Fibroblast of skin of right biceps (primary cell): Measurements from ENCODE around the gene PRR30.

ENCODE experiments used
- DNase-seq: peaks from one replicate; pipeline ENCODE4 v3.0.0-alpha.2; 2013

Gene PRR30

DNA sequence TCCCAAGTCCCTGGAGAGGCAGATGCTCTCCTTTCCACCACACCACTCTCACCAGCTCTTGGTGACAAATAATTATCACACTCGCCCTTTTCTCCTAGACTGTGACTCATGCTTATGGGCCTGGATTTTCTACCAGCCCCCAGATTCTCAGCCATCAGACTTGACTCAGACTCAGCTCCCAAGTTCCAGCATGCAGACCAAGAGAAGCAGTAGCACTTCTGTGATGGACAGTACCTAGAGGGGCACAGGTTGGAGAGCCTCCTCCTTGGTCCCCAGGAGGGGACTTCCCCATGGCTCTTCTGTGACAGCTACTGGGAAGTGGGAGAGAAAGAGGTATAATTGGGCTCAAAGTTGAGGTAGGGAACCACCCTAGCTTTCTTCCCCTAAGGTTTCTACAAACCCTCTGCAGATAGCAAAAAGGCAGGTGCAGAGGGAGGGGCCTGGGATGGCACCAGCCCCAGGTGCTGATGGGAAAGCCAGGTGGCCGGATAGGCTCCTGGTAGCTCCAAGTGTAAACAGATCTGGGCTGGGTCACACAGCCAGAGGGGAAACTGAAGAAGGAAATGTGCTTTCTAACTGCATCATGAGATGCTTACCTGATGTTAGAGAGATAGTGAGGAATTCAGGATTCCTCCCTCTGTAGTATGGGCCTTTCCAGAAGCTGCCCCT is 13.7 kb upstream of the PRR30 start:
- peak; percentile 50 for DNase-seq

DNA sequence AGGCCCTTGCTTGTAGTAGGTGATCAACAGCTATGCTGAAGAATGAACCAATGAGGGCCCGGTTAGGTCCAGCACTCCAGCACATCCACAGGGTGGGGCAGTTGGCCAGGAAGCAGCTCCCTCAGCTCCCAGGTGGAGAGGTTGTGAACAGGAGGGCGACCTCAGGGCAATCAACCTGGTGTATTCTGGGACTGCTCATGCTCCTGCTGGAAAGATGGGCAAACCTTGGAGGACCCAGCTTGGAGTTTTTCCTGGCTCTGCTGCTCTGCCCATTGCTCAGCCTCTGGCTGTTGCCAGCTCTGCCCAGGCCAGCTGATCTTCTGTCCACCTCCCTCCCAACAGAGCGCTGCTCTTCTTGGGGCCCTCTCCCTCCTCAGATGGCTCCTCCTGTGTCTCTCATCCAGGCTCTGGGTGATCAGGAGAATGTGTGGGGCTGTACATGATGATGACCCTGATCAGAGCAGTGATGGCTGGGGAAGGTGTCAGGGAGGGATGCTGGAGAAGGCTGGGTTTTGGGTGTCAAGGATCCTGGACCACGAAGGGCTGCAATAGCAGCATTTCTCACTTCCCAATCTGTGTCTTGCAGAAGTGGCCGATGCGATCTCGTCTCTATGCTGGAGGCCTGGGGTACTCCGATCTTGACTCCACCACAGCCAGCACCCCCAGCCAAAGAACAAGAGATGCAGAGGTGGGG is 13.0 kb upstream of the PRR30 start:
- no peak for DNase-seq

DNA sequence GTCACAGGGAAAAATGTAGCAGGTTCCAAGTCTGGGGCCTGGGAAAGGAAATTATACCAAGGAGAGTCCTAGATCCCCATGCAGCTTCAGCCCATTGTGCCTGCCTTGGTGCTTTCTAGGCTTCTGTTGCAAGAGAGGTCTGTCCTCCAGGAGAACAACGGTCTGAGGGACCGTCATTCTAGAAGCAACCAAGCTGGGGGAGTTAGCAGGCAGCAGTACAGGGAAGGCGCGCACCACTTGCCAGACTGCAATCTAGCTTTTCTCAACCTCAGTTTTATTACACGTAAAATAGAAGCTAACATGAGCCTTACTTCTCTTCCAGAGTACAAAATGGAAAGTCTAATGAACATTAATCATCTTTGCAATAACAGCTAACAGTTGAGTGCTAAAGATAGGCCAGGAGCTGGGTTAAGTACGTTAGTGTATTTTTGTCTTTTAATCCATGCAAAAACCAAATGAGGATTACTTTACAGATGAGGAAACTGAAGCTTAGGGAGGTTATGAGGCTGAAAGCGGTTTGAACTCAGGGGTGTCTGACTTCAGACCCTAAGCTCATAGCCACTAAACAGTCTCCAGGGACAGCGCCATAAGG is 11.5 kb upstream of the PRR30 start:
- DNase-seq: no peak

DNA sequence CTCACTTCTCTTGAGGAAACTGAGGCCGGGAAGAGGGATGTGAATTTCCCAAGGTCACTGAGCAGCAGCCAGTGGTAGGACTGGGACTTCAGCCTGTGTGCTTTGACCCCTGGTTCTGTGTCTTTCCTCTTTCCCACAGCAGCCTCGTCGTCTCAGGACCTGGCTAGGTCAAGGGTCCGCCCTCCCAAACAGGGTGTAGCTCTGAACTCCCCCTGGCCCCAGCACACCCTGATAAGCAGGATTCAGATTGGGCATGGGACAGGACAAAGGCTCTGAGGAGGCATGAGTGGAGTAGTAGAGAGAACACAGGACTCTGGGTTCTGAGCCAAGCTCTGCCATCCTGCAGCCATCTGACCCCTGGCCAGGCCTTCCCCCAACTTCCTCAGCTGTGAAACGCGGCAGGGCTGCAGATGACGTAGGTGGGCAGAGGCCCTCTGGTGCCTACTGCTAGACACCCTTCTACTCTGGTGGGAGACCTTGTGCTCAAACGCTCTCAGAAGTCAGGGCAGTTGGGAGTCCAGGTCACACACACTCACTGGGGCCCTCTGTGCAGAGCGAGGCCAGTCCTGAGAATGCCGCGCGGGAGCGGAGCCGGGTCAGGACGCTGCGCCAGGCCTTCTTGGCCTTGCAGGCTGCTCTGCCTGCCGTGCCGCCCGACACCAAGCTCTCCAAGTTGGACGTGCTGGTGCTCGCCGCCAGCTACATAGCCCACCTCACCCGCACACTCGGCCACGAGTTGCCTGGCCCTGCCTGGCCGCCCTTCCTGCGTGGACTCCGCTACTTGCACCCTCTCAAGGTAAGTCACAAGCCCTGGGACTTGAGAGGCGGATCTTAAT is 10.6 kb upstream of the PRR30 start:
- no peak for DNase-seq

DNA sequence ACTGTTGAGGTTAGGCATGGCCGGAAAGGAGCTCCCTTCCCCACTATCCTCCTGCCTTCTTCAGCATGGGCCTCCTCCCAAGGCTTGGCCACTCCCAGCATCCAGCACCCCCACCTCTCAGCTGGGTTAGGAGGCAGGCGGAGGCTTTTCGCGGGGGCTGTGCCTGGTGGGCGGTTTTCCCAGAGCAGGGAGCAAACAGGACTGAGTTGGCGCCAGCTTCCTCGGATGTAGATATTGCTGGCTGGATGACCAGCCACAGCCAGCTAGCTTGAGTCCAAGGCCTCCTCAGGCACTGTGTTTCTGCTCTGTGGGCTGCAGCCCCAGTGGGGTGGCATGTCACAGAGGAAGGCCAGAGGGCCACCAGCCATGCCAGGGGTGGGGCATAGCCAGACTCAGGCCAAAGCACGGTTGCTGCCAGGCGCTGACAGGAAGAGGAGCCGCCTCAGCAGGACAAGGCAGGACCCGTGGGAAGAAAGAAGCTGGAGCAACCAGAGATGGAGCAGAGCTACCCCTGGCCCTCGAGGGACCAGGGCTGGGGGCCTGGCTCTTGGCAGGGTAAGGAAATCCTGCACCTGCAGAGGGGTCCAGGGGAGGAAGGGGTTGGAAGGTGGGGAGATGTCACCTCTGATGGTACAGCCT is 9.7 kb upstream of the PRR30 start, which contains the start of gene TCF23:
Gene TCF23 (plus strand): TSS at position 204 of the 639 bp plus-strand sequence. CDS start 130 bp downstream, at position 334.
- DNase-seq: no peak

DNA sequence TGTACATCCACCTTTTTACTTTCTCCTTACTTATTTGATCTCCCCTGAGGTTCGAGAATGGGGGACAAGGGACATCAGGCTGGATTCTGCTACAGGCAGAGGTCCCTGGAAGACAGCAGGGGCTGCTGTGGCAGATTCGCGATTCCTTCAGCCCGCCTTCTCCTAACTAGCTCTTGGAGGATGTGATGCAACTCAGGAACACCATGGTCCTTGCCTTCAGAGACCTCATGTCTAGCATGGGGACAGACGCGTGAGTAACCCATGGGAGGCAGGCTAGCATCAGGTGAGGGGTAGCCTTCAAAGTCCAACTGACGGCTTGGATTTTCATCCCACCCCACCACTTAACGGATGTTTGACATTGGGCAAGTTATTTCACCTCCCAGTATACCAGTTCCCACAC is 8.7 kb upstream of the PRR30 start:
- no peak for DNase-seq

DNA sequence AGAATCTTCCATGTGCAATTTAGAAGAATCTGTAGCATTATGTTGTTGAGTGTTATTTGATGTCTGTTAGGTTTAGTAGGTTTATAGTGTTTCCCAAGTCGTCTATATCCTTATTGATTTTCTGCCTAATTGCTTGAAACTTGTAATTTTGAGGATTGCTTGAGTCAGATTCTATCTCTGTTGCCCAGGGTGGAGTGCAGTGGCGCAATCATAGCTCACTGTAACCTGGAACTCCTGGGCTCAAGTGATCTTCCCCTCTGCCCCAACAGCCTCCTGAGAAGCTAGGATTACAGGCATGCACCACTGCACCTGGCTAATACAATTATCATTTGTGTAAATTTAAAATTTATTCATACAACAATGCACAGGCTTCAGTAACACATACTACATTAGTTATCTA is 6.5 kb upstream of the PRR30 start:
- no peak for DNase-seq

DNA sequence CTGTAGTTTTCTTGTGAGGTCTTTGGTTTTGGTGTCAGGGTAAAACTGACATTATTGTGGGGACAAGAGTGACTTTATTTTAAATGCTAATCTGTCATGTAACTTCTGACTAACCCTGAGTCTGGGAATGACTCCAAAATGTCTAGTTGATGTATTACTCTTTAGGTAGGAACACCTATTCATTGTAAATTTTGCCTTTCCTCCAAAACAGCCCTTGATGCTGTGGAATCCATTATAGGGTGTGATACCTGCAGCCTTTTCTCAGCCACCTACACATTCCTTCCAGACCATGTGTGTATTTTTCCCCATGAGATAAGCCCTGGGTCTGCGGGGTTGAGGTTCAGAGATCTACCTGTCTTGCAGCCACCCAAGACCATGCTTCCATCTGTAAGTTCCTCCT is 4.1 kb upstream of the PRR30 start:
- DNase-seq: no peak

DNA sequence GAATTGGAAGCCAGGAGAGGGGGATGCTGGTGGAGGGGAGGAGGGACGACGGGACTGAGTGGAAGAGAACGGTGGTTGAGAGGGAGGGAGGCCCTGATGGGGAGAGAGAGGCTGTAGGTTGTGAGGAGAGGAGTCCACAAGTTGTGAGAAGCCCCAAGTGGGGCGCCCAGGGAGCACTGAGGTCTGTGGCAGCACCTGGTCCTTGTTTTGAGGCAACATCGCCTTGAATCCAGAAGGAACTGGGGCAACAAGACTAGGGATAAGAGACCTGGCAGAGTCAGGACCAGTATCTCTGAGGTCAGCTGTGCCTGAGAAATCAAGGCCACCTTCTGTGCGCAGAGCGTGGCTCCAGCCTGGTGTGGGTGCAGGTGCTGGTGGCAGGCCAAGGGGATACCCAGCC is 1.1 kb downstream of the PRR30 start:
- DNase-seq: no peak

DNA sequence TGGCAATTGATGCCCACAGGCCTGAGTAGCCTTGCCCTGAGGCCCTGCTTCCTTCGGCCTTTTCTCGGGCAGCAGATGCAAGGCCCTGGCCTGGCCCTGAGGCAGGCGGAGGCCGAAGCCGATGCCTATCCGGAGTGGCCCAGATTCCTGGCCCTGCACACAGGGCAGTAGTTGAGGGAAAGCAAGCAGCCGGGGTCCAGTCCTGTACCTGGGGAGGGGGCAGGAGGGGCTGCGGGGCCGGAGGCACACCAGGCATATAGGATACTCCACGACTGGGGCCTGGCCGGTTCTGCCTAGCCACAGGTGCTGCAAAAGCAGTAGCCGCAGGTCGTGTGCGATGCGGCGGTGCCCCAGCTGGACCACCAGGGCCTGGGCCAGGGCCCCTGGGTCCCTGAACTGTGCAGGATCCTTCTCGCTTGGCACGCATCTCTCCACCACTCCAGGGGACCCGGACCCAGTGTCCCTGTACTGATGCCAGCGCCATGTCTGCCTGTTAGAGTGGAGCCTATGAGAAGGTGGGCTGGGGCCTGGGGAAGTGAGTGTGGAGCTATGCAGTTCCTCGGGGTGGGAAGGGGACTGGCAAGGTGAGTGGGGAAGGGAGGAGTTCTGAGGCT is 1.8 kb downstream of the PRR30 start:
- no peak for DNase-seq

DNA sequence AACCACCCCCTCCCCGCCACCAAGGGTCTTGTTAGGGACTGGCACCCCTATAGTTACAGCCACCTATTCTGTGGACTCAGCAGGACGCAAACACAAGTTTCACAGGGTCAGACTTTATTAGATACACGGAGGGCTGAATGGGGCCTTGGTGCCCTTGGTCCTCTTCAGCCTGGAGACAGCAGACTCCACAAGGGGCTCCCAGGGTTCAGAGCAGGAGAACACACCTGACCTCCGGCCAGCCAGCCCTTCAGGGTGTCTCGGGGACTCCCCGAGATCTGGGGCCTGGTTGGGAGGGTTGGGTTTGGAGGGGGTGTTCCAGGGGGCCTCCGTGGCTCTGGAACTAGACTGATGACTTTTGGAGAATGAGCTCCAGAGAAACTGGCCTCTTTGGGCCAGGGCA is 2.5 kb downstream of the PRR30 start:
- DNase-seq: no peak

DNA sequence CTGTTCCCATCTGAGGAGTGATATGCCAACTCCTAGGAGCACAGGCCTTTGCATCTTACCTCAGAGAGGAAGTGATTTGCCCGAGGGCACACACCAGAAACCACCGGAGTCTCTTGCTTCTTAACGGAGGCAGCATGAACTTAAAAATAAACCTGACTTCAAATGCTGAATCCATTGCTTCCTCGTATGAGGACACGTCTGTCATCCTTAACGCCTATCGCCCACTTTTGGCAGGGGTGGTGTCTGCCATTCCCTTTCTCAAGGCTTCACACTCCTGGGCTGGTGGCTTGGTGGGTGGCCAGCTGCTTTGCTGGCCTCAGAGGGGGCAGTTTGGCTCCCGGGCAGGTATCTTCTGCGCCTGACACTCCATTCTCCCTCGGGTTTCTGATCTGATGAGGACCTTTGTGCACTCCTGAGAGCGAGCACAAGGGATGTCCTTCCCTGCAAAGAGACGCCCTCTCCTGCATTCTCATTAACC is 3.7 kb downstream of the PRR30 start:
- no peak for DNase-seq

DNA sequence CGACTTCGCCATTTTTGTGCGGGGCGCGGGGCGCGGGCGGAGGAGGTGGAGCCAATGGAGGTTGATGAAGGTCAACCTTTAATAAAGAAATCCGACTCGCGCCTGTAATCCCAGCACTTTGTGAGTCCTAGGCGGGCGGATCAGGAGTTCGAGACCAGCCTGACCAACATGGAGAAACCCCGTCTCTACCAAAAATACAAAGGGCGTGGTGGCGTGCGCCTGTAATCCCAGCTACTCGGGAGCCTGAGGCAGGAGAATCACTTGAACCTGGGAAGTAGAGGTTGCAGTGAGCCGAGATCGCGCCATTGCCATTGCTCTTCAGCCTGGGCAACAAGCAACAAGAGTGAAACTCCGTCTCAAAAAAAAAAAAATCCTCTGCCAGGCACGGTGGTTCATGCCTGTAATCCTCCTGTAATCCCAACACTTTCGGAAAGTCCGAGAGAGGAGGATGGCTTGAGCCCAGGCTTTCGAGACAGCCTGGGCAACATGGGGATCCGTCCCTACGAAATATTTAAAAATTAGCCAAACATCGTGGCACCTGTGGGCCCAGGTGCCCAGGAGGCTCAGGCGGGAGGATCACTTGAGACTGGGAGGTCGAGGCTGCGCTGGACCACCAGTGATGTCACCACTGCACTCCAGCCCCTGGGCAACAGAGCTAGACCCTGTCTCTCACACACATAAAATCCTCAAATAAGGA is 4.3 kb downstream of the PRR30 start:
- no peak for DNase-seq

DNA sequence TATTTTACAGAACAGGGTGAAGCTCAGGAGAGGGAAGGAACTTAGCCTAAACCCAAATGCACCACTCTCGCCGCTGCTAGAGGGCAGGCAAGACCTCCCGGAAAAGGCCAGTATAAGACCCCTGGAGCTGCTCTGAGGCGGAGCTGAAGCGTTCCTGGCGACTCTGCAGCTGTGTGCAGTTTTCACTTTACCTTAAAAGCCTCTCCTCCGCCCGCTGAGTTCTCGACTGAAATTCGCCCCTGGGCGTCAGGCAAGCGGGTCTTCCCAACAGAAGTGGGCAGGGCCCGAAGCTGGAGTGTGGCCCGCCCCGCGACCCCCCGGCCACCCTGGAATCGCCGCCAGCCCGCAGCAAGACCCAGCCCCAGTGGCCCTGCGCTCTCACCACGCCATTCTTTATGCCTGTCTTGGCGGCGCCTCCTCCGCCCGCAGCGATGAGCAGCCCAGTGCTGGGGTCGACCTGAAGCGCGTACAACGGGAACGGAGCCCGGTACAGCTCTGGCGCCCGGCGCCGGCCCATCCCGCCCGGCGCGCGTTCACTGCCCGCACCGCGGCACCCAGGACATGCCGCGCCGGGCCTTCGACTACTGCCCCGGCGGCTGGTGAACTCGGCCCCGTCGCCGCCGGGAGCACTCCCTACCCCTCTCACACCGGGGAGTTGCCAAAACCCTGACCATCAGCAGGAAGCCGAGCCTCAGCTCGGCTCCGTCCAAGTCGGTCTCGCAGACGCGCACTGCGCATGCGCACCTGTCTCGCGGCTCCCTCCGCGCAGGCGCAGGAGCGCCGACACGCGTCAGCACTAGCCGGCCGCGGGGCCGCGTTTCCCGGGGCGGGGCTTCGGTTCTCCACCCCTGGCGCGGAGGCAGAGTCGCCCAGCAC is 5.1 kb downstream of the PRR30 start, which contains the start of gene PREB:
Gene PREB (minus strand): TSS at position 732 of the 876 bp plus-strand sequence. CDS start 215 bp downstream, at position 517.
- DNase-seq: peak; percentile 95

DNA sequence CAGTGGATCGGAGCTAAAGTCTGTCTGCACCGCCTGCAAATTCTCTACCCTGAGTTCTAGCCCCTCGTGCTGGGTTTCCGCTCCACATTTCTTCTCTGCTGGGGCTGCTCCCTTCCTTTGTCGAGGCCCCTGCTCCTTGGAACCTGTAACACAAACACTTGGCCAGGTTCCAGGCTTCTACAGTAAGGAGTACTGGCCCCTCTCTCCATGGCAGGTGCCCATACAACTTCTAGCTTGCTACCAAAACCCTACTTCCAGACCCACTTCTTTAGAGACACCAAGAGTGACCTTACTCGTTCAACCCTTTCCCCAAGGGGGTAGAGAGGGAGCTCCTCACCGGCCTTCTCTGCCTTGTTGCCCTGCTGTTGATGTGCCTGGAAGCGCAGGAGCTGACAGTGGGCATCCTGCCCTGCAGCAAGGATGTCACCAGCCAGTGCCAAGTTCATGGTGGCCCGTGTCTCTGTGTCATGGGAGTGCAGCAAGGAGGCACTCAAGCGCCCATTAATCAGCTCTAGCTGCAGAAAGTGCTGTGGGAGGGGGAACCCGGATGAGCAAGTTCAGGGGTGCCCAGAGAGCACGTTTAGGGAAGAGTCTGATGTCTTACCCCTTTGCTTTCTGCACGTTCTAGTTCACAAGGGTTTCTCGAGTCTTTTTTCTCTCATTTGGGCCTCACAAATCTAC is 5.9 kb downstream of the PRR30 start:
- DNase-seq: no peak

DNA sequence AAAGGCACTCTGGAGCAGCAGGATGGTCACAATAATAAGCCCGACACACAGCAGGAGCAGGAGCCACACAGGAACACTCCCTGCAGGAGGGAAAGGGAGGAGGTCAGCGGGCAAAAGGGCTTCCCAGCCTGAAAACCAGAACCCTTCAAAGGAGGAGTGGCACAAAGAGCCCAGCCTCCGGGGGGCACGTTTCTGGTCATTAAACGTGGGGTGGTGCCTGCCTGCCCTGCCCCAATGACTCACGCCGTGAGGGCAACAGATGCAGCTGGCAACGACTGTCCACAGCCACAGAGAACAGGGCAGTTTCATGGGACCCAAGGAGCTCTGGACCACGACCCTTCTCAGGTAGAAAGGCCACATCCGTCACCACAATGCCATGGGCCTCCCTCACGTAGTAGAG is 7.8 kb downstream of the PRR30 start:
- no peak for DNase-seq

DNA sequence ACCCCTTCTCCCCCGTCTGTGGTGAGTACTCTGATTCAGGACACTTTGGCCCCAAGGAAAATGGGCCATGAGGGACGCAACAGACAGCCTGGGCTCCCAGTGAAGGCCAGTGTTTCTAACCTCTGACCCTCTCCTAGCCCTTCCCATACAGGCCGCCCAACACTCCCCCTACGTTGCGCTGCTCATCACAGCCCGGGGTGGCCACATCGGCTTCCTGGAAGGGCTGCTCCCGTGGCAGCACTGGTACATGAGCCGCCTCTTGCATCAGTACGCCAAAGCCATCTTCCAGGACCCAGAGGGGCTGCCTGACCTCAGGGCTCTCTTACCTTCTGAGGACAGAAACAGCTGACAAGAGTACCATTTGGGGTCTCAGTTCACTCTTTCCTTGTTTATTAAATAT is 8.8 kb downstream of the PRR30 start:
- no peak for DNase-seq

DNA sequence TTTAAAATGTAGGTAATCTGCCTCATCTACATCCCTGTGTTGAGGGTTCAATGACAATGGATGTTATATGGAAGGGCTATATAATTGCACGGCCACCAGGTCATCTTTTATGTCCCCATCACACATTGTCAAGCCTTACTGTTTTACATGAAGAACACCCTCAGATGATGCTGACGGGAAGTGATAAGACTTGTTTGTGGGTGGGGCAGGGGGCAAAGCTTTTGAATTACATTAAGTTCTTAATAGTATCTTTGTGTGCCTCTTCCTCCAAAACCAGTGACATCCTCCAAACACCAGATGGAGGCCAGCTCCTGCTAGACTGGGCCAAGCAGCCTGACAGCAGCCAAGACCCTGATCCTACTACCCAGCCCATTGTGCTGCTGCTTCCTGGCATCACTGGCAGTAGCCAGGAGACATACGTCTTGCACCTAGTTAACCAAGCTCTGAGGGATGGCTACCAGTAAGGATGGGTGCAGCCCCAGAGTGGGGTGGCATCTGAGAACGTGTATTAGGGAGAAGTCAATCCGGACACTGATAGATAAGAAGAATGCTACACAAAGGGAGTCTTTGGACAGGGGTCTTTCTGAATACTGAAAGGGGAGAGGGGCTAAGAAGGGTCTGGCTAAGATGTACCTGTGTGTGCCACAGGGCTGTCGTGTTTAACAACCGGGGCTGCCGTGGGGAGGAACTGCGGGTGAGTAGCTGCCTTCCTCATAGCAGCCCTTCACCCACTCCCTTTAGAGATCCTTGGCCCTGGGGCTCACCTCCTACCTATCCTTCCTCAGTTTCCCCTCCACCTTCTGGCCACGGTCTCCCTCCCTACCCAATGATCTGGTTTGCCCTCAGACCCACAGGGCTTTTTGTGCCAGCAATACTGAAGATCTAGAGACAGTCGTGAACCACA is 10.3 kb downstream of the PRR30 start:
- DNase-seq: no peak
